Endothelial cell (in vitro differentiated cells): ENCODE data around the gene ALDH5A1. TPM values are rescaled to one million over a fixed set of nuclear protein-coding genes. Genes with fewer than 3 reads are reported as not detected.

Experiments used
- DNase-seq: peaks from one replicate; pipeline ENCODE4 v3.0.0; 2021; ENCODE audit warnings: low spot score
- H3K27ac Mint-ChIP-seq: one replicate; pipeline ENCODE4 v1.8.0; 2021; ENCODE audit warnings: mixed read lengths, inconsistent platforms; ENCODE audit not compliant: unreplicated experiment
- H3K27me3 Mint-ChIP-seq: one replicate; pipeline ENCODE4 v1.8.0; 2021; ENCODE audit warnings: mild to moderate bottlenecking, moderate library complexity, mixed read lengths, inconsistent platforms; ENCODE audit not compliant: unreplicated experiment
- H3K36me3 Mint-ChIP-seq: one replicate; pipeline ENCODE4 v1.8.0; 2021; ENCODE audit warnings: mild to moderate bottlenecking, low read depth, mixed read lengths, inconsistent platforms; ENCODE audit not compliant: unreplicated experiment
- H3K4me1 Mint-ChIP-seq: one replicate; pipeline ENCODE4 v1.8.0; 2021; ENCODE audit warnings: mild to moderate bottlenecking, mixed read lengths, inconsistent platforms; ENCODE audit not compliant: unreplicated experiment
- H3K4me3 Mint-ChIP-seq: one replicate; pipeline ENCODE4 v1.8.0; 2021; ENCODE audit warnings: mild to moderate bottlenecking, mixed read lengths, inconsistent platforms; ENCODE audit not compliant: unreplicated experiment
- H3K9me3 Mint-ChIP-seq: one replicate; pipeline ENCODE4 v1.8.0; 2021; ENCODE audit warnings: mixed read lengths, inconsistent platforms; ENCODE audit not compliant: unreplicated experiment
- CTCF ChIP-seq: fragments of 200-600 bp; sonication (generic); IDR thresholded peaks from one replicate; pipeline ENCODE4 v1.5.0; 2021; ENCODE audit warnings: antibody characterized with exemption; ENCODE audit not compliant: unreplicated experiment
- total RNA-seq: library from RNA; stranded (reverse); fragmentation: NEBNext Ultra II Directional; extraction: Animal tissue kit (Norgen Biotek cat#: 25700); gene quantifications from one replicate; pipeline ENCODE4 v1.2.1, GENCODE V29; 2021; ENCODE audit not compliant: unreplicated experiment

Gene ALDH5A1
- total RNA-seq, 1 donor from 2014 or later = 7.2 TPM

- no peaks in the 10 kb centered on the region for H3K9me3 Mint-ChIP-seq
- no peak for DNase-seq
- H3K4me3 Mint-ChIP-seq = no peak overlapping the region
- no peak for TF ChIP-seq CTCF
- H3K4me1 Mint-ChIP-seq = no peaks in the 10 kb centered on the region
- no peak overlapping the region for H3K27ac Mint-ChIP-seq
- no peaks in the 10 kb centered on the region for H3K27me3 Mint-ChIP-seq
- no peaks in the 10 kb centered on the region for H3K36me3 Mint-ChIP-seq
Observed at GRCh38 chr6:24472181-24472580, 22.6 kb upstream of the ALDH5A1 start.

- no peak overlapping the region for H3K4me3 Mint-ChIP-seq
- no peaks in the 10 kb centered on the region for H3K9me3 Mint-ChIP-seq
- no peak for DNase-seq
- H3K27me3 Mint-ChIP-seq = no peaks in the 10 kb centered on the region
- H3K36me3 Mint-ChIP-seq = peaks cover 3% of the 10 kb centered on the region
- no peak for TF ChIP-seq CTCF
- no peaks in the 10 kb centered on the region for H3K4me1 Mint-ChIP-seq
- no peak overlapping the region for H3K27ac Mint-ChIP-seq
Observed at GRCh38 chr6:24476631-24477030, 18.1 kb upstream of the ALDH5A1 start.

GRCh38 chr6:24477070-24477469 lies 17.7 kb upstream of the ALDH5A1 start:
- TF ChIP-seq CTCF = no peak
- H3K27me3 Mint-ChIP-seq = no peaks in the 10 kb centered on the region
- no peak for DNase-seq
- no peaks in the 10 kb centered on the region for H3K4me1 Mint-ChIP-seq
- H3K27ac Mint-ChIP-seq = no peak overlapping the region
- peaks cover 3% of the 10 kb centered on the region for H3K36me3 Mint-ChIP-seq
- no peaks in the 10 kb centered on the region for H3K9me3 Mint-ChIP-seq
- no peak overlapping the region for H3K4me3 Mint-ChIP-seq

- Mint-ChIP-seq H3K4me1 (no peaks in the 10 kb centered on the region), H3K27ac (no peak overlapping the region), H3K4me3 (no peak overlapping the region), H3K9me3 (no peaks in the 10 kb centered on the region), H3K27me3 (no peaks in the 10 kb centered on the region), H3K36me3 (peaks cover 3% of the 10 kb centered on the region)
- no peak for TF ChIP-seq CTCF
- DNase-seq = no peak
Observed at GRCh38 chr6:24478903-24479302, 15.9 kb upstream of the ALDH5A1 start.

GRCh38 chr6:24480705-24481104 lies 14.1 kb upstream of the ALDH5A1 start:
- H3K9me3 Mint-ChIP-seq = no peaks in the 10 kb centered on the region
- no peak overlapping the region for H3K27ac Mint-ChIP-seq
- no peaks in the 10 kb centered on the region for H3K27me3 Mint-ChIP-seq
- TF ChIP-seq CTCF = no peak
- H3K4me3 Mint-ChIP-seq = no peak overlapping the region
- peaks cover 3% of the 10 kb centered on the region for H3K36me3 Mint-ChIP-seq
- no peaks in the 10 kb centered on the region for H3K4me1 Mint-ChIP-seq
- no peak for DNase-seq
